SK-N-SH treated with all-trans-retinoic acid at 6 μM for 48 hours (cell line): ENCODE data around the gene ELOVL1.

Experiments used
- ATAC-seq: fragments of 200-7000 bp; cut with Tn5 transposase; 3 replicates; pipeline ENCODE4 v1.9.1; 2020; ENCODE audit warnings: mild to moderate bottlenecking, moderate library complexity
- ARNTL ChIP-seq: fragments of 450-650 bp; formaldehyde crosslinking; IDR thresholded peaks from 2 replicates; pipeline ENCODE4 v1.5.0; 2020; ENCODE audit warnings: low read depth, mild to moderate bottlenecking, moderate library complexity, borderline replicate concordance
- BACH2 ChIP-seq: fragments of 250-450 bp; sonication (Bioruptor Pico); IDR thresholded peaks from 2 replicates; pipeline ENCODE4 v1.9.0; 2021; ENCODE audit warnings: mild to moderate bottlenecking, borderline replicate concordance
- CREB5 ChIP-seq: fragments of 250-450 bp; sonication (Bioruptor Pico); IDR thresholded peaks from 2 replicates; pipeline ENCODE4 v1.5.1; 2020; ENCODE audit warnings: low read depth, mild to moderate bottlenecking, moderate library complexity
- CSDC2 ChIP-seq: fragments of 250-450 bp; sonication (Bioruptor Pico); IDR thresholded peaks from 2 replicates; pipeline ENCODE4 v1.5.0; 2020; ENCODE audit warnings: mild to moderate bottlenecking, moderate library complexity
- CSRNP3 ChIP-seq: fragments of 250-450 bp; sonication (Bioruptor Pico); IDR thresholded peaks from 2 replicates; pipeline ENCODE4 v1.5.1; 2021; ENCODE audit warnings: mild to moderate bottlenecking, moderate library complexity
- ESRRG ChIP-seq: fragments of 250-450 bp; sonication (Bioruptor Pico); IDR thresholded peaks from 2 replicates; pipeline ENCODE4 v1.6.1; 2021; ENCODE audit warnings: mild to moderate bottlenecking
- GLIS3 ChIP-seq: fragments of 250-450 bp; sonication (Bioruptor Pico); IDR thresholded peaks from 2 replicates; pipeline ENCODE4 v1.5.0; 2020; ENCODE audit warnings: mild to moderate bottlenecking, moderate library complexity
- ISL1 ChIP-seq: fragments of 250-450 bp; sonication (Bioruptor Pico); IDR thresholded peaks from 2 replicates; pipeline ENCODE4 v2.1.2; 2022; ENCODE audit warnings: mild to moderate bottlenecking, moderate library complexity
- PPARA ChIP-seq: fragments of 250-450 bp; sonication (Bioruptor Pico); IDR thresholded peaks from 2 replicates; pipeline ENCODE4 v1.5.0; 2020; ENCODE audit warnings: mild to moderate bottlenecking, borderline replicate concordance
- RARB ChIP-seq: fragments of 250-450 bp; sonication (Bioruptor Pico); IDR thresholded peaks from 2 replicates; pipeline ENCODE4 v1.8.0; 2021; ENCODE audit warnings: mild to moderate bottlenecking, moderate library complexity
- SNAI2 ChIP-seq: fragments of 250-450 bp; sonication (Bioruptor Pico); IDR thresholded peaks from 2 replicates; pipeline ENCODE4 v1.5.0; 2020; ENCODE audit warnings: mild to moderate bottlenecking, moderate library complexity
- TCF4 ChIP-seq: fragments of 250-450 bp; sonication (Bioruptor Pico); IDR thresholded peaks from 2 replicates; pipeline ENCODE4 v1.8.0; 2021; ENCODE audit warnings: mild to moderate bottlenecking, moderate library complexity, borderline replicate concordance
- TOX ChIP-seq: fragments of 250-450 bp; sonication (Bioruptor Pico); IDR thresholded peaks from 2 replicates; pipeline ENCODE4 v1.8.0; 2021; ENCODE audit warnings: mild to moderate bottlenecking, moderate library complexity, borderline replicate concordance
- TSHZ2 ChIP-seq: fragments of 250-450 bp; sonication (Bioruptor Pico); IDR thresholded peaks from 2 replicates; pipeline ENCODE4 v1.5.0; 2020; ENCODE audit warnings: mild to moderate bottlenecking, moderate library complexity
- ZFP3 ChIP-seq: fragments of 250-450 bp; sonication (Bioruptor Pico); IDR thresholded peaks from 2 replicates; pipeline ENCODE4 v1.5.0; 2020; ENCODE audit warnings: mild to moderate bottlenecking, moderate library complexity
- ZFP30 ChIP-seq: fragments of 450-650 bp; formaldehyde crosslinking; IDR thresholded peaks from 2 replicates; pipeline ENCODE4 v1.5.0; 2022; ENCODE audit warnings: mild to moderate bottlenecking, moderate library complexity
- ZNF565 ChIP-seq: fragments of 450-650 bp; formaldehyde crosslinking; conservative IDR thresholded peaks from 2 replicates; pipeline ENCODE4 v1.5.0; 2020; ENCODE audit warnings: low read depth, mild to moderate bottlenecking, moderate library complexity
- ZNF70 ChIP-seq: fragments of 450-650 bp; formaldehyde crosslinking; IDR thresholded peaks from 2 replicates; pipeline ENCODE4 v1.5.0; 2020; ENCODE audit warnings: mild to moderate bottlenecking, moderate library complexity
- ZNF8 ChIP-seq: fragments of 450-650 bp; formaldehyde crosslinking; IDR thresholded peaks from 2 replicates; pipeline ENCODE4 v1.5.0; 2020; ENCODE audit warnings: mild to moderate bottlenecking, moderate library complexity
- TF ChIP-seq, protein P1 (sequence below): fragments of 250-450 bp; sonication (Bioruptor Pico); IDR thresholded peaks from 2 replicates; pipeline ENCODE4 v1.8.0; 2020; ENCODE audit warnings: mild to moderate bottlenecking, moderate library complexity, borderline replicate concordance

ELOVL1 gene

DNA sequence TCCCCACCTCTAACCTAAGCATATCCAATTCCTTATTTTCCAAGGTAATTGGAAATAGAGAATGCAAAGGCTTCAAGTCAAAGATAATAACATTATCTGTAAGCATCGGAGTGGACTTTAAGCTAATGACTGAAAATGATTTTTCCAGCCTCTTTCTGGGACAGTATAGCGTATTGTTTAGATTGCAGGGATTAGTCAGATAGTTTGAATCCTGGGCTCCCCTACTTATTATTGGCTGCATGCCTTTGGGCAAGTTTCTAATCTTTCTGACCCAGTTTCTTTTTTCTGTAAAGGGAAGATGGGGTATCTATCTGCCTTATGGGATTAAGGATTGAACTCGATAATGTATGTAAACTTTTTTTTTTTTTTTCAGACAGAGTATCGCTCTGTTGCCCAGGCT is 10.6 kb downstream of the ELOVL1 start:
- no peak for TF ChIP-seq ISL1 (CRISPR knock-in tag)
- no peak for TF ChIP-seq ZNF565 (CRISPR knock-in tag)
- TF ChIP-seq TOX (CRISPR knock-in tag), result no peak
- no peak for TF ChIP-seq ZFP30 (CRISPR knock-in tag)
- TF ChIP-seq, protein P1, sequence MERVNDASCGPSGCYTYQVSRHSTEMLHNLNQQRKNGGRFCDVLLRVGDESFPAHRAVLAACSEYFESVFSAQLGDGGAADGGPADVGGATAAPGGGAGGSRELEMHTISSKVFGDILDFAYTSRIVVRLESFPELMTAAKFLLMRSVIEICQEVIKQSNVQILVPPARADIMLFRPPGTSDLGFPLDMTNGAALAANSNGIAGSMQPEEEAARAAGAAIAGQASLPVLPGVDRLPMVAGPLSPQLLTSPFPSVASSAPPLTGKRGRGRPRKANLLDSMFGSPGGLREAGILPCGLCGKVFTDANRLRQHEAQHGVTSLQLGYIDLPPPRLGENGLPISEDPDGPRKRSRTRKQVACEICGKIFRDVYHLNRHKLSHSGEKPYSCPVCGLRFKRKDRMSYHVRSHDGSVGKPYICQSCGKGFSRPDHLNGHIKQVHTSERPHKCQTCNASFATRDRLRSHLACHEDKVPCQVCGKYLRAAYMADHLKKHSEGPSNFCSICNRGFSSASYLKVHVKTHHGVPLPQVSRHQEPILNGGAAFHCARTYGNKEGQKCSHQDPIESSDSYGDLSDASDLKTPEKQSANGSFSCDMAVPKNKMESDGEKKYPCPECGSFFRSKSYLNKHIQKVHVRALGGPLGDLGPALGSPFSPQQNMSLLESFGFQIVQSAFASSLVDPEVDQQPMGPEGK (CRISPR knock-in tag), result no peak
- no peak for TF ChIP-seq RARB (CRISPR knock-in tag)
- TF ChIP-seq PPARA, result no peak
- TF ChIP-seq, all 23 proteins: peak for 0
- ATAC-seq, result no peak

- no peak for ATAC-seq
- no peak for TF ChIP-seq ESRRG (CRISPR knock-in tag)
- TF ChIP-seq GLIS3, result no peak
- no peak for TF ChIP-seq ZNF8
- no peak for TF ChIP-seq BACH2 (CRISPR knock-in tag)
- TF ChIP-seq TOX (CRISPR knock-in tag), result no peak
- TF ChIP-seq TCF4 (CRISPR knock-in tag), result no peak
- TF ChIP-seq ZFP3 (CRISPR knock-in tag), result no peak
- TF ChIP-seq TSHZ2 (CRISPR knock-in tag), result no peak
- no peak for TF ChIP-seq SNAI2
- TF ChIP-seq ZNF565 (CRISPR knock-in tag), result no peak
- no peak for TF ChIP-seq CREB5 (CRISPR knock-in tag)
- TF ChIP-seq RARB (CRISPR knock-in tag), result no peak
- TF ChIP-seq ZFP30 (CRISPR knock-in tag), result no peak
- no peak for TF ChIP-seq PPARA
- TF ChIP-seq, protein P1 (CRISPR knock-in tag), result no peak
- no peak for TF ChIP-seq CSDC2 (CRISPR knock-in tag)
Measured at GRCh38 chr1:43354936-43355335, 12.9 kb downstream of the ELOVL1 start.

GRCh38 chr1:43354471-43354870 is 13.3 kb downstream of the ELOVL1 start:
- no peak for ATAC-seq
- no peak for TF ChIP-seq ZNF565 (CRISPR knock-in tag)
- no peak for TF ChIP-seq ISL1 (CRISPR knock-in tag)
- no peak for TF ChIP-seq BACH2 (CRISPR knock-in tag)
- TF ChIP-seq TOX (CRISPR knock-in tag), result no peak
- no peak for TF ChIP-seq PPARA
- no peak for TF ChIP-seq CSRNP3 (CRISPR knock-in tag)
- TF ChIP-seq, protein P1 (CRISPR knock-in tag), result no peak
- no peak for TF ChIP-seq ZNF70
- TF ChIP-seq RARB (CRISPR knock-in tag), result no peak
- no peak for TF ChIP-seq CREB5 (CRISPR knock-in tag)
- TF ChIP-seq ARNTL, result no peak
- no peak for TF ChIP-seq TCF4 (CRISPR knock-in tag)
- TF ChIP-seq ZNF8, result no peak
- no peak for TF ChIP-seq TSHZ2 (CRISPR knock-in tag)
